WERI-Rb-1 (cell line): Measurements from ENCODE around the gene C17orf114.

ENCODE experiments used
- DNase-seq: peaks from one replicate; pipeline ENCODE4 v3.0.0-alpha.2; 2020
- H3K27ac ChIP-seq: fragments of 250-450 bp; sonication (Bioruptor Pico); 2 replicates; pipeline ENCODE4 v1.5.1; 2020; ENCODE audit warnings: mild to moderate bottlenecking, moderate library complexity
- H3K27me3 ChIP-seq: fragments of 250-450 bp; sonication (Bioruptor Pico); 2 replicates; pipeline ENCODE4 v1.5.1; 2021; ENCODE audit warnings: mild to moderate bottlenecking, low read depth, moderate library complexity; ENCODE audit not compliant: insufficient read depth, severe bottlenecking
- H3K36me3 ChIP-seq: fragments of 250-450 bp; sonication (Bioruptor Pico); 2 replicates; pipeline ENCODE4 v1.5.1; 2020; ENCODE audit warnings: mild to moderate bottlenecking, moderate library complexity
- H3K4me3 ChIP-seq: 2 replicates; pipeline ENCODE4 v1.5.1; 2011; ENCODE audit warnings: low read depth, mild to moderate bottlenecking, control low read depth, low read length
- H3K9me3 ChIP-seq: fragments of 250-450 bp; sonication (Bioruptor Pico); 2 replicates; pipeline ENCODE4 v1.5.1; 2021; ENCODE audit warnings: mild to moderate bottlenecking, moderate library complexity; ENCODE audit not compliant: severe bottlenecking
- TF ChIP-seq, protein P1 (sequence below): IDR thresholded peaks from 2 replicates; pipeline ENCODE4 v1.5.1; 2011; ENCODE audit warnings: low read depth, mild to moderate bottlenecking, control low read depth, inconsistent platforms, low read length

Gene C17orf114

DNA sequence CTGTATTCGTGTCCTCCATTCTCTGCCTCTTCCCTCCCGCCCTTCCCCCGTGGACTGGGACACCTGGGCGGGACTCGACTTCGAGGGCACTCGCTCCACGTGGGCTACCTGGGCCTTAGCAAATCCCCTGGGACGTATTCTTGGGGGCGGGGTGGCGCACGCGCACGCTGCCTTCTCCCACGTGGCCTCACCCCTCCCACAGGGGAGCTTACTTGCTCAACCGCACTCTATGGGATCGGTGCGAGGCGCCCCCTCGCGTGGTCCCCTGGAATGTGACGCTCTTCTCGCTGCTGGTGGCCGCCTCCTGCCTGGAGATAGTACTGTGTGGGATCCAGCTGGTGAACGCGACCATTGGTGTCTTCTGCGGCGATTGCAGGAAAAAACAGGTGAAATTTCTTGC, 19.5 kb downstream of the C17orf114 start:
- TF ChIP-seq, protein P1, sequence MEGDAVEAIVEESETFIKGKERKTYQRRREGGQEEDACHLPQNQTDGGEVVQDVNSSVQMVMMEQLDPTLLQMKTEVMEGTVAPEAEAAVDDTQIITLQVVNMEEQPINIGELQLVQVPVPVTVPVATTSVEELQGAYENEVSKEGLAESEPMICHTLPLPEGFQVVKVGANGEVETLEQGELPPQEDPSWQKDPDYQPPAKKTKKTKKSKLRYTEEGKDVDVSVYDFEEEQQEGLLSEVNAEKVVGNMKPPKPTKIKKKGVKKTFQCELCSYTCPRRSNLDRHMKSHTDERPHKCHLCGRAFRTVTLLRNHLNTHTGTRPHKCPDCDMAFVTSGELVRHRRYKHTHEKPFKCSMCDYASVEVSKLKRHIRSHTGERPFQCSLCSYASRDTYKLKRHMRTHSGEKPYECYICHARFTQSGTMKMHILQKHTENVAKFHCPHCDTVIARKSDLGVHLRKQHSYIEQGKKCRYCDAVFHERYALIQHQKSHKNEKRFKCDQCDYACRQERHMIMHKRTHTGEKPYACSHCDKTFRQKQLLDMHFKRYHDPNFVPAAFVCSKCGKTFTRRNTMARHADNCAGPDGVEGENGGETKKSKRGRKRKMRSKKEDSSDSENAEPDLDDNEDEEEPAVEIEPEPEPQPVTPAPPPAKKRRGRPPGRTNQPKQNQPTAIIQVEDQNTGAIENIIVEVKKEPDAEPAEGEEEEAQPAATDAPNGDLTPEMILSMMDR = no peak

GRCh38 chr17:4780325-4780955, 21.7 kb downstream of the C17orf114 start:
- Histone ChIP-seq H3K27me3 (no peaks in the 10 kb centered on the region), H3K9me3 (no peaks in the 10 kb centered on the region), H3K36me3 (no peaks in the 10 kb centered on the region), H3K27ac (no peak overlapping the region), H3K4me3 (no peak overlapping the region)
- TF ChIP-seq, protein P1 = no peak
- no peak for DNase-seq

More for the DNA sequence above, 19.5 kb downstream of the C17orf114 start:
- Histone ChIP-seq H3K9me3 (no peaks in the 10 kb centered on the region), H3K36me3 (no peaks in the 10 kb centered on the region), H3K4me3 (no peak overlapping the region), H3K27me3 (no peaks in the 10 kb centered on the region), H3K27ac (no peak overlapping the region)
- DNase-seq = no peak

DNA sequence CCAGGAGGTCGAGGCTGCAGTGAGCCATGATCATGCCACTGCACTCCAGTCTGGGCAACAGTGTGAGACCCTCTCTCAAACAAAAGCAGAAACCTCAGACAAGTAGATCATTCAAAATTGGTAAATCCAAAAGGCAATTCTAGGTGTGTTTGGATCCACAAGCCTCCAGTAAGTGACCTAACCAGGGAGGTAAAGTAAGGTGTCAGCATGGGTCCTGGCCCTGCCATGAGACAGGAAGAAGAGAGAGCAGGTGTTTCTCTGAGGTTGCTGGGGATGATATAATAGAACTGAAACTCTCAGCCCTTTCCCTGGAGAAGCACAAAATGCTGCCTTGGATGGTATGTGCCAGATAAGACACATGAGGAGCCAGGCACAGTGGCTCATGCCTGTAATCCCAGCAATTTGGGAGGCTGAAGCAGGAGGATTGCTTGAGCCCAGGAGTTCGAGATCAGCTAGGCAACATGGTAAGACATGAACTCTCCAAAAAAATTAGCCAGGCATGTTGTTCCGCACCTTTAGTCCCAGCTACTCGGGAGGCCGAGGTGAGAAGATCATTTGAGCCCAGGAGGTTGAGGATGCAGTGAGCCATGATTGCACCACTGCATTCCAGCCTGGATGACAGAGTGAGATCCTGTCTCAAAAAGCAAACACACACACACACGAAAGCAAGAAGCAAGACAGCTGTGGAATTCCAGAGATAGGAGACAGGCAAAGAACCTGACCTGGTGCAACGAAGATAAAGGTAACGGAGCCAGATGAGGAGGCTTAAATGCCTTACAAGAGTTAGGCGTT, 24.0 kb downstream of the C17orf114 start:
- Histone ChIP-seq H3K4me3 (no peak overlapping the region), H3K36me3 (no peaks in the 10 kb centered on the region), H3K9me3 (no peaks in the 10 kb centered on the region), H3K27ac (no peak overlapping the region), H3K27me3 (no peaks in the 10 kb centered on the region)
- no peak for DNase-seq
- TF ChIP-seq, protein P1 = no peak

DNA sequence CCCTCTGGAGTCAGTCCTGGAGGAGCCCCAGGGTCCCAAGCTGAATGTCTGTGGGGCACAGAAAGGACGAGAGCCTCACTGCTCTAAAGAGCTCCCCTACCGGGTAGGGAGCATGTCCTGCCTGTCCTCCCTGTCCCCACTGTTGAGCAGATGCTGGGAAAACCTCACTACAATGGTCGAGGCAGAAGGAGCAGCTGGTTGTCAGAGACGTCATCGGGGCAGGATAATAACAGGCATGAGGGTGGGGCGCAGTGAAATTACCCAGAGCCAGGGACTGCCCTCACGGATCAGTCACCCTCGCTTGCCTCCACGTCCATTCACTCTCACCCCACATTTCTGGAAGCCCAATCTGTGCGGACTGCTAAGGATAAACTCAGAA, 29.9 kb downstream of the C17orf114 start:
- no peak overlapping the region for H3K27ac ChIP-seq
- DNase-seq = no peak

DNA sequence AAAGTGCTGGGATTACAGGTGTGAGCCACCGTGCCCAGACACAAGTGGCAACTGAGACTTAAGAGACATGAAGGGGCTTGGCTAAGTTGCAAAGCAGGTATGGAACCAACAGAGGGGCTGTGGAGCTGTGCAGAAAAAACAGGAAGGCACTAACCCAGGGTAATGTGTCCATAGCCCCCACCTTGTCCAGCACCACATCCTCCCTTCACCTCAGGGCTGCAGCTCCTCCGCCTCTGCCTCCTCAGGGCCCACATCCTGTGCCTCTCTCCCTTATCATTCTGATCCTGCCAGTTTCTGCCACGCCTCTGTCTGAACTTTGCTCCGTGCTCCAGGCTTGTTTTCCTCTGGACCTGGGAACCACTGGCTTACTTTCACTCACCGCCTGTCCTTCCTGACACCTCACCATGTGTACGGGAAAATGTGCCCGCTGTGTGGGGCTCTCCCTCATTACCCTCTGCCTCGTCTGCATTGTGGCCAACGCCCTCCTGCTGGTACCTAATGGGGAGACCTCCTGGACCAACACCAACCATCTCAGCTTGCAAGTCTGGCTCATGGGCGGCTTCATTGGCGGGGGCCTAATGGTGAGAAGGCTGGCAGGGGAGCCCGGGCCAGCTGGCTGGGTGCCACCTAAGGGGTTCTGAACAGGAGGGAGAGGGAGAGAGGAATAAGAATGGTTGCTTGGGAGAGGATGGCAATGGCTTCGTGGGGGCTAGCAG, 30.5 kb downstream of the C17orf114 start, which contains the start of gene TM4SF5:
TM4SF5 (plus strand) TSS at position 368 of the 716 bp plus-strand sequence; CDS start at position 405, 37 bp downstream.
- H3K4me3 ChIP-seq = no peak within 1 kb of the TSS
- H3K36me3 ChIP-seq = no peaks in the 10 kb centered on the region
- no peaks in the 10 kb centered on the region for H3K27me3 ChIP-seq
- H3K27ac ChIP-seq = no peak within 1 kb of the TSS
- DNase-seq = no peak
- no peaks in the 10 kb centered on the region for H3K9me3 ChIP-seq
- TF ChIP-seq, protein P1 = no peak

More for the DNA sequence above, 29.9 kb downstream of the C17orf114 start:
- TF ChIP-seq, protein P1 = no peak
- no peaks in the 10 kb centered on the region for H3K9me3 ChIP-seq
- H3K27me3 ChIP-seq = no peaks in the 10 kb centered on the region
- no peaks in the 10 kb centered on the region for H3K36me3 ChIP-seq
- no peak overlapping the region for H3K4me3 ChIP-seq
